SK-N-SH treated with all-trans-retinoic acid at 6 μM for 48 hours (cell line): ENCODE measurements around the gene SSR1.

ENCODE experiments used
- ZNF70 ChIP-seq: fragments of 450-650 bp; formaldehyde crosslinking; IDR thresholded peaks from 2 replicates; pipeline ENCODE4 v1.5.0; 2020; ENCODE audit warnings: mild to moderate bottlenecking, moderate library complexity
- TF ChIP-seq, protein P1 (sequence below): fragments of 250-450 bp; sonication (Bioruptor Pico); IDR thresholded peaks from 2 replicates; pipeline ENCODE4 v1.8.0; 2020; ENCODE audit warnings: mild to moderate bottlenecking, moderate library complexity, borderline replicate concordance

DNA sequence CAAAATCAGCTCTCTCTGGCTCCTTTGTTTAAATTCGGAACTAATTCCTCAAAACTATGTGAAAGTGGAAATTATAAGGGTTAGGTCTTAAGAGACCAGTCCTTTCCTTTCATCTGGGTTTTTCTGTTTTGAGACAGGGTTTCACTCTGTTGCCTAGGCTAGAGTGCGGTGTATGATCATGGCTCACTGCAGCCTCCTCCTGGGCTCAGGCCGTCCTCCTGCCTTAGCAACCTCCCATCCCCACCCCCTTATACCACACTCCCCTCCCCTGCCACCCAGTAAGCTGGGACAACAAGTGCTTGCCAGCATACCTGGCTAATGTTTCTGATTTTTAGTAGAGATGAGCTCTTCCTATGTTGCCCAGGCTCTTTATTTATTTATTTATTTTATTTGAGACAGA, 12.8 kb upstream of the SSR1 start:
- no peak for TF ChIP-seq ZNF70 (CRISPR knock-in tag)
- TF ChIP-seq, protein P1, sequence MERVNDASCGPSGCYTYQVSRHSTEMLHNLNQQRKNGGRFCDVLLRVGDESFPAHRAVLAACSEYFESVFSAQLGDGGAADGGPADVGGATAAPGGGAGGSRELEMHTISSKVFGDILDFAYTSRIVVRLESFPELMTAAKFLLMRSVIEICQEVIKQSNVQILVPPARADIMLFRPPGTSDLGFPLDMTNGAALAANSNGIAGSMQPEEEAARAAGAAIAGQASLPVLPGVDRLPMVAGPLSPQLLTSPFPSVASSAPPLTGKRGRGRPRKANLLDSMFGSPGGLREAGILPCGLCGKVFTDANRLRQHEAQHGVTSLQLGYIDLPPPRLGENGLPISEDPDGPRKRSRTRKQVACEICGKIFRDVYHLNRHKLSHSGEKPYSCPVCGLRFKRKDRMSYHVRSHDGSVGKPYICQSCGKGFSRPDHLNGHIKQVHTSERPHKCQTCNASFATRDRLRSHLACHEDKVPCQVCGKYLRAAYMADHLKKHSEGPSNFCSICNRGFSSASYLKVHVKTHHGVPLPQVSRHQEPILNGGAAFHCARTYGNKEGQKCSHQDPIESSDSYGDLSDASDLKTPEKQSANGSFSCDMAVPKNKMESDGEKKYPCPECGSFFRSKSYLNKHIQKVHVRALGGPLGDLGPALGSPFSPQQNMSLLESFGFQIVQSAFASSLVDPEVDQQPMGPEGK (CRISPR knock-in tag) = no peak
